Measurements from ENCODE around the gene GATA5. TPM values are rescaled to one million over a fixed set of nuclear protein-coding genes. Genes with fewer than 3 reads are reported as not detected.

The GATA5 gene, protein sequence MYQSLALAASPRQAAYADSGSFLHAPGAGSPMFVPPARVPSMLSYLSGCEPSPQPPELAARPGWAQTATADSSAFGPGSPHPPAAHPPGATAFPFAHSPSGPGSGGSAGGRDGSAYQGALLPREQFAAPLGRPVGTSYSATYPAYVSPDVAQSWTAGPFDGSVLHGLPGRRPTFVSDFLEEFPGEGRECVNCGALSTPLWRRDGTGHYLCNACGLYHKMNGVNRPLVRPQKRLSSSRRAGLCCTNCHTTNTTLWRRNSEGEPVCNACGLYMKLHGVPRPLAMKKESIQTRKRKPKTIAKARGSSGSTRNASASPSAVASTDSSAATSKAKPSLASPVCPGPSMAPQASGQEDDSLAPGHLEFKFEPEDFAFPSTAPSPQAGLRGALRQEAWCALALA
- 0.07 TPM for polyA plus RNA-seq (2013, experiment 1 of 2)
- 0.10 TPM for polyA plus RNA-seq (2013, experiment 2 of 2)

DNA sequence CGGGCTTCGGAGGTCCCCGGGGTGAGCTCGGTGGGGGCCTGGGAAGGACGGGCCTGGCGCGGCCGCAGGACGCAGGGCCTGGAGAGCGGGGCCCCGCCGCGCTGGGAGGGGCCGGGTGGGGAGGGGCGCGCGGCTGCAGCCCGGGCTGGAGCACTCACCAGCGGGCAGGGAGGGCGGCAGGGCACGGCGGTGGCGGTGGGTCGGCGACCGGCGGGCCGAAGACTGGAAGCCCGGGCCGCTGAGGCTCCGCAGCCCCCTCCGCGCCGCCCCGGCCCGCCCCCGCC lies at the start of gene GATA5:
GATA5 (minus strand) TSS at position 224 of the 284 bp plus-strand sequence. CDS start 474 bp downstream, outside the sequence.
- Histone ChIP-seq H4K5ac (ENCODE audit: low read length) (no peak within 1 kb of the TSS), H3K4me2 (ENCODE audit: low read length) (peak within 1 kb of the TSS; percentile 74), H2AK5ac (ENCODE audit: low read length) (no peak within 1 kb of the TSS), H2BK15ac (replicated peaks; ENCODE audit: low read depth) (no peak within 1 kb of the TSS), H2BK120ac (ENCODE audit: low read depth, low read length) (no peak within 1 kb of the TSS), H3K4me3 (ENCODE audit: low read length) (peak within 1 kb of the TSS; percentile 11), H3K23ac (ENCODE audit: low read length) (peak within 1 kb of the TSS; percentile 45), H3K18ac (ENCODE audit: low read length) (peak within 1 kb of the TSS; percentile 57), H3K79me1 (ENCODE audit: low read length) (no peaks in the 10 kb centered on the region), H3K4ac (ENCODE audit: low read depth, low read length) (peak within 1 kb of the TSS; percentile 2), H3K79me2 (ENCODE audit: control insufficient read depth, insufficient read depth, low read length) (no peaks in the 10 kb centered on the region), H3K27me3 (ENCODE audit: insufficient read depth, low read length, poor library complexity) (peaks cover 31% of the 10 kb centered on the region), H3K27ac (ENCODE audit: low read depth, low read length) (no peak within 1 kb of the TSS), H3K56ac (ENCODE audit: low read length) (peak within 1 kb of the TSS; percentile 80), H2BK5ac (ENCODE audit: low read length) (no peak within 1 kb of the TSS), H3K4me1 (ENCODE audit: control insufficient read depth, low read depth, low read length) (no peaks in the 10 kb centered on the region), H3K9ac (ENCODE audit: low read length) (peak within 1 kb of the TSS; percentile 63), H3K36me3 (ENCODE audit: control insufficient read depth, insufficient read depth, low read length) (no peaks in the 10 kb centered on the region), H4K8ac (ENCODE audit: low read depth, low read length) (no peak within 1 kb of the TSS)
- WGBS (ENCODE audit: extremely low coverage, insufficient coverage, low lambda C conversion rate): no CpG with 5 or more reads among the region's 37 CpGs
- no peak for DNase-seq

DNA sequence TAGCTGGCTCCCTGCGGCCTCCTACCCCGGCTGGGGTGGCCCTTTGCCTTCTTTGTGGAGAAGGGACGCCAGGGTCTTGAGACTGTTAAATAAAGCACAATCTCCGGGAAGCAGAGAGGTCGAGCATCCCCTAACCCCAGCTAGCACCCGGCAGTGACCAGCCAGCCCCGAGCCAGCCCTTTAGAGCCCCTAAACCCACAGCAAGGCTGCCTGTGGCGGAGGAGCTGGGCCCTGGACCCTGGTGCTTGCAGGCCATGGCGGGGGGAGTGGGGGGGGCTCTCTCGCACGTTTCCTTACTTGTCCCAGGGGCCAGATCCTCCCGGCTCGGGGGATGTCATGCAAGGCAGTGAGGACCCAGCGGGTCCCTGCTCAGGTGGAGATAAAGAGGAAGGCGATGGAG lies 49.2 kb upstream of the GATA5 start:
- Histone ChIP-seq H3K27ac (ENCODE audit: low read depth, low read length) (no peak overlapping the region), H2AK5ac (ENCODE audit: low read length) (no peak overlapping the region), H3K56ac (ENCODE audit: low read length) (peak overlapping the region; percentile 73), H3K4ac (ENCODE audit: low read depth, low read length) (no peak overlapping the region), H4K5ac (ENCODE audit: low read length) (no peak overlapping the region), H3K79me1 (ENCODE audit: low read length) (no peaks in the 10 kb centered on the region), H2BK120ac (ENCODE audit: low read depth, low read length) (no peak overlapping the region), H2BK15ac (replicated peaks; ENCODE audit: low read depth) (no peak overlapping the region), H3K4me3 (ENCODE audit: low read length) (no peak overlapping the region), H3K79me2 (ENCODE audit: control insufficient read depth, insufficient read depth, low read length) (no peaks in the 10 kb centered on the region), H3K23ac (ENCODE audit: low read length) (peak overlapping the region; percentile 66), H3K36me3 (ENCODE audit: control insufficient read depth, insufficient read depth, low read length) (no peaks in the 10 kb centered on the region), H3K4me2 (ENCODE audit: low read length) (no peak overlapping the region), H3K18ac (ENCODE audit: low read length) (no peak overlapping the region), H4K8ac (ENCODE audit: low read depth, low read length) (no peak overlapping the region), H3K27me3 (ENCODE audit: insufficient read depth, low read length, poor library complexity) (no peaks in the 10 kb centered on the region), H3K9ac (ENCODE audit: low read length) (peak overlapping the region; percentile 29), H3K4me1 (ENCODE audit: control insufficient read depth, low read depth, low read length) (peaks cover 3% of the 10 kb centered on the region), H2BK5ac (ENCODE audit: low read length) (no peak overlapping the region)
- no peak for DNase-seq
- no CpG with 5 or more reads among the region's 15 CpGs for WGBS (ENCODE audit: extremely low coverage, insufficient coverage, low lambda C conversion rate)

DNA sequence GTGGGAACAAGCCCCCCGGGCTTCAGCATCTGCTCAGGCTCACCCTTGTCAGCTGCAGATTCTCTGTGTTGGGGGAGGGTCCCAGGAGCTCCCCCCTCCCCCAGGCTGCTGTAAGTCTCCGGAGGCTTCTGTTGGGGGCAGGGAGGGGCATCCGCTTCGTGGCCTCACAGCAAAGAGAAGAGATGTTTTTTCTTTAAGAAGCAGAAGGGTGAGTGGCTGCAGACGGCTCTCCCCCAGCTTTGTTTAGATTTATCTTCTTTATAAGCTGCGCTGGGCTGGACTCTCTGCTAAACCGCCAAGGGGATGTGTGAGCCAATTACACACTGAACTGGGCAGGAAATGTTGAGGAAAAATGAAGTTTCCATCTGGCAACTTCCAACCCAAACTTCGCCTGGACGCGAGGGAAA lies 48.7 kb upstream of the GATA5 start:
- Histone ChIP-seq H3K9ac (ENCODE audit: low read length) (peak overlapping the region; percentile 29), H3K36me3 (ENCODE audit: control insufficient read depth, insufficient read depth, low read length) (no peaks in the 10 kb centered on the region), H2BK15ac (replicated peaks; ENCODE audit: low read depth) (no peak overlapping the region), H4K8ac (ENCODE audit: low read depth, low read length) (no peak overlapping the region), H2BK120ac (ENCODE audit: low read depth, low read length) (no peak overlapping the region), H3K79me1 (ENCODE audit: low read length) (no peaks in the 10 kb centered on the region), H3K4ac (ENCODE audit: low read depth, low read length) (no peak overlapping the region), H3K56ac (ENCODE audit: low read length) (peak overlapping the region; percentile 73), H2AK5ac (ENCODE audit: low read length) (no peak overlapping the region), H3K27me3 (ENCODE audit: insufficient read depth, low read length, poor library complexity) (no peaks in the 10 kb centered on the region), H2BK5ac (ENCODE audit: low read length) (no peak overlapping the region), H3K23ac (ENCODE audit: low read length) (peak overlapping the region; percentile 66), H4K5ac (ENCODE audit: low read length) (no peak overlapping the region), H3K79me2 (ENCODE audit: control insufficient read depth, insufficient read depth, low read length) (no peaks in the 10 kb centered on the region), H3K4me3 (ENCODE audit: low read length) (no peak overlapping the region), H3K4me1 (ENCODE audit: control insufficient read depth, low read depth, low read length) (peaks cover 3% of the 10 kb centered on the region), H3K18ac (ENCODE audit: low read length) (no peak overlapping the region), H3K27ac (ENCODE audit: low read depth, low read length) (no peak overlapping the region), H3K4me2 (ENCODE audit: low read length) (no peak overlapping the region)
- no CpG with 5 or more reads among the region's 10 CpGs for WGBS (ENCODE audit: extremely low coverage, insufficient coverage, low lambda C conversion rate)
- DNase-seq: peak; percentile 55

DNA sequence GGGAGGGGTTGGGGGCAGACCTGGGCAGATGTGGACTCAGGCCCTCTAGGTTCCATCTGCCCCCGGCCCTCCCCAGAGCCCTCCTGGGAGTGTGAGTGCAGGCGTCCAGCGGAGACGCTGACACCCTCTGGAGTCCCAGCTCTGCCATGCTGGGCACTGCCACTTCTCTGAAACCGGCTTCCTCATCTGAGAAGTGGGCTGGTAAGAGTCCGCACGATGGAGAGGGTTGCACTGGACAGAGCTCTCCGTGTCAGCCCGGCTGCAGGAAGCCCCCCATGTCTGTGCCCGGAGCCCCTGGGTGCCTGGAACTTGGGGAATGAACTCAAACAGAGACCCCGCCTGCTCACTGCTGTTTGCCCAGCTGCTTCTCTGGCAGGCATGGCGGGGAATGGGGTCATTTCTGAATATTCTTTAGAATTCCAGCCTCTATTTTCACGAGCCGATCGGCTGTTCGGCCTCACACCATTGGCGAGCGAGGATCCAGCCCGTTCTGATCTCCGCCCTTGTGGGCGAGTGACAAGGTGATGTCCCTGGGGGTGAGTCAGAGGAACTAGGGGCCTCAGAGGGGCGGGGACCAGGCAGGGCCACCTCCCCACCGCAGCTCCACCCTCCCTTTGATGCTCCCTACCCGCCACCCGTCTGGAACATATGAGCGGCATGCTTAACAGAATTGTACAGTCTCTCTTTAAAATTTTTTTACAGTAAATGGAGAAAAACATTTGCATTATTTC lies 47.8 kb upstream of the GATA5 start:
- no peak overlapping the region for H3K9ac ChIP-seq (ENCODE audit: low read length)
- H3K56ac ChIP-seq (ENCODE audit: low read length): peak overlapping the region; percentile 49
- peaks cover 3% of the 10 kb centered on the region for H3K4me1 ChIP-seq (ENCODE audit: control insufficient read depth, low read depth, low read length)
- no peak overlapping the region for H3K4ac ChIP-seq (ENCODE audit: low read depth, low read length)
- no peak overlapping the region for H3K27ac ChIP-seq (ENCODE audit: low read depth, low read length)
- H3K27me3 ChIP-seq (ENCODE audit: insufficient read depth, low read length, poor library complexity): no peaks in the 10 kb centered on the region
- no CpG with 5 or more reads among the region's 26 CpGs for WGBS (ENCODE audit: extremely low coverage, insufficient coverage, low lambda C conversion rate)
- no peak overlapping the region for H2BK15ac ChIP-seq (replicated peaks; ENCODE audit: low read depth)
- no peak overlapping the region for H3K4me3 ChIP-seq (ENCODE audit: low read length)
- no peak overlapping the region for H2BK5ac ChIP-seq (ENCODE audit: low read length)
- H3K23ac ChIP-seq (ENCODE audit: low read length): no peak overlapping the region
- H3K36me3 ChIP-seq (ENCODE audit: control insufficient read depth, insufficient read depth, low read length): no peaks in the 10 kb centered on the region
- H4K8ac ChIP-seq (ENCODE audit: low read depth, low read length): no peak overlapping the region
- DNase-seq: peak; percentile 74
- no peaks in the 10 kb centered on the region for H3K79me2 ChIP-seq (ENCODE audit: control insufficient read depth, insufficient read depth, low read length)
- H2BK120ac ChIP-seq (ENCODE audit: low read depth, low read length): no peak overlapping the region
- H3K18ac ChIP-seq (ENCODE audit: low read length): no peak overlapping the region
- no peaks in the 10 kb centered on the region for H3K79me1 ChIP-seq (ENCODE audit: low read length)
- no peak overlapping the region for H4K5ac ChIP-seq (ENCODE audit: low read length)
- H2AK5ac ChIP-seq (ENCODE audit: low read length): no peak overlapping the region
- no peak overlapping the region for H3K4me2 ChIP-seq (ENCODE audit: low read length)

GRCh38 chr20:62522748-62523396 lies 47.1 kb upstream of the GATA5 start:
- H3K9ac ChIP-seq (ENCODE audit: low read length): no peak overlapping the region
- H2BK15ac ChIP-seq (replicated peaks; ENCODE audit: low read depth): no peak overlapping the region
- H3K27me3 ChIP-seq (ENCODE audit: insufficient read depth, low read length, poor library complexity): no peaks in the 10 kb centered on the region
- no peak overlapping the region for H3K4ac ChIP-seq (ENCODE audit: low read depth, low read length)
- H3K79me2 ChIP-seq (ENCODE audit: control insufficient read depth, insufficient read depth, low read length): no peaks in the 10 kb centered on the region
- H2BK5ac ChIP-seq (ENCODE audit: low read length): no peak overlapping the region
- H2AK5ac ChIP-seq (ENCODE audit: low read length): no peak overlapping the region
- no peak overlapping the region for H3K56ac ChIP-seq (ENCODE audit: low read length)
- no peak overlapping the region for H3K23ac ChIP-seq (ENCODE audit: low read length)
- H4K8ac ChIP-seq (ENCODE audit: low read depth, low read length): no peak overlapping the region
- no peak overlapping the region for H3K4me2 ChIP-seq (ENCODE audit: low read length)
- no peaks in the 10 kb centered on the region for H3K36me3 ChIP-seq (ENCODE audit: control insufficient read depth, insufficient read depth, low read length)
- no CpG with 5 or more reads among the region's 18 CpGs for WGBS (ENCODE audit: extremely low coverage, insufficient coverage, low lambda C conversion rate)
- no peak overlapping the region for H2BK120ac ChIP-seq (ENCODE audit: low read depth, low read length)
- no peaks in the 10 kb centered on the region for H3K79me1 ChIP-seq (ENCODE audit: low read length)
- peaks cover 3% of the 10 kb centered on the region for H3K4me1 ChIP-seq (ENCODE audit: control insufficient read depth, low read depth, low read length)
- no peak overlapping the region for H3K18ac ChIP-seq (ENCODE audit: low read length)
- no peak for DNase-seq
- H3K4me3 ChIP-seq (ENCODE audit: low read length): no peak overlapping the region
- H4K5ac ChIP-seq (ENCODE audit: low read length): no peak overlapping the region
- no peak overlapping the region for H3K27ac ChIP-seq (ENCODE audit: low read depth, low read length)

All from mesendoderm (in vitro differentiated cells).